K562 (cell line): ENCODE results near the gene BBS1. TPM values are rescaled to one million over a fixed set of nuclear protein-coding genes. Genes with fewer than 3 reads are reported as not detected.

Experiments
- ATF7 ChIP-seq: fragments of 450-650 bp; IDR thresholded peaks from 2 replicates; pipeline ENCODE4 v1.7.1; 2014; ENCODE audit warnings: mild to moderate bottlenecking, moderate library complexity
- BMI1 ChIP-seq: fragments of 150-350 bp; IDR thresholded peaks from 2 replicates; pipeline ENCODE4 v1.6.1; 2014; ENCODE audit warnings: low read length
- BRD4 ChIP-seq: fragments of 200-600 bp; sonication (generic); IDR thresholded peaks from 2 replicates; pipeline ENCODE4 v1.6.1; 2017; ENCODE audit warnings: inconsistent platforms
- CBX5 ChIP-seq: IDR thresholded peaks from 2 replicates; pipeline ENCODE4 v1.6.1; 2014; ENCODE audit warnings: low read depth, borderline replicate concordance
- FOXK1 ChIP-seq: sonication (generic); formaldehyde crosslinking; IDR thresholded peaks from 2 replicates; pipeline ENCODE4 v1.8.0; 2022; ENCODE audit warnings: missing genetic modification reagents, mild to moderate bottlenecking, borderline replicate concordance
- GABPA ChIP-seq: fragments of 200-800 bp; sonication (Bioruptor generic); conservative IDR thresholded peaks from 2 replicates; pipeline ENCODE4 v1.6.1; 2016; ENCODE audit warnings: low read depth, missing genetic modification characterization, missing compliant biosample characterization
- HCFC1 ChIP-seq: IDR thresholded peaks from 2 replicates; pipeline ENCODE4 v1.6.1; 2012; ENCODE audit warnings: low read depth, low read length, improper control_type of control experiment
- RBM39 ChIP-seq: fragments of 200-400 bp; formaldehyde crosslinking; optimal IDR thresholded peaks from 2 replicates; pipeline ENCODE3; 2018; ENCODE audit warnings: low read depth, low read length
- SRSF7 ChIP-seq: fragments of 200-400 bp; formaldehyde crosslinking; optimal IDR thresholded peaks from 2 replicates; pipeline ENCODE3; 2017; ENCODE audit warnings: mild to moderate bottlenecking, low read depth, low read length
- TOE1 ChIP-seq, 2 experiments: fragments of 450-650 bp in 1 of 2; sonication (generic) in 1 of 2; formaldehyde crosslinking in 1 of 2; IDR thresholded peaks; 2 replicates each; pipeline versions ENCODE4 v1.7.1 to v1.8.0; 2016 to 2022; ENCODE audit warnings: borderline replicate concordance in 2 of 2, mild to moderate bottlenecking in 2 of 2, antibody characterized with exemption in 1 of 2, inconsistent platforms in 1 of 2, low read depth in 1 of 2, missing genetic modification reagents in 1 of 2, moderate library complexity in 1 of 2
- ZC3H4 ChIP-seq: sonication (generic); formaldehyde crosslinking; IDR thresholded peaks from 2 replicates; pipeline ENCODE4 v1.9.0; 2021; ENCODE audit warnings: missing genetic modification reagents, borderline replicate concordance
- ZNF699 ChIP-seq: fragments of 250-450 bp; sonication (Bioruptor Pico); IDR thresholded peaks from 2 replicates; pipeline ENCODE4 v1.8.0; 2021; ENCODE audit warnings: mild to moderate bottlenecking, moderate library complexity; ENCODE audit not compliant: insufficient replicate concordance
- polyA plus RNA-seq, 8 experiments: library from polyadenylated mRNA; depleted of rRNA in 4 of 8; stranded (reverse) in 5 of 8; unstranded in 3 of 8; fragments of >200 nt; fragmentation: Nextera tagmentation in 2 of 8; fragmentation: Illumina TruSeq in 1 of 8; extraction: Ambion mirVana in 2 of 8; extraction: Trizol in 1 of 8; gene quantifications; 2 replicates each; pipeline versions ENCODE4 v1.2.1 to v1.2.3, GENCODE V29; 2011 to 2014; ENCODE audit warnings: inconsistent platforms in 1 of 8, missing spikeins in 1 of 8
- total RNA-seq, 7 experiments: library from RNA; depleted of rRNA in 6 of 7; stranded (reverse); fragments of >200 nt in 6 of 7; fragmentation: Illumina TruSeq in 2 of 7; extraction: Trizol in 2 of 7; gene quantifications; 2 replicates each; pipeline versions ENCODE4 v1.2.1 to v1.2.3, GENCODE V29; 2011 to 2021; ENCODE audit warnings: low replicate concordance in 1 of 7
- TF ChIP-seq, protein P1 (sequence below): fragments of 150-350 bp; conservative IDR thresholded peaks from 2 replicates; pipeline ENCODE4 v1.6.1; 2014; ENCODE audit warnings: low read length
- TF ChIP-seq, protein P2 (sequence below), 2 experiments: fragments of 150-350 bp in 1 of 2; IDR thresholded peaks; 2 replicates each; pipeline ENCODE4 v1.6.1; 2012 to 2016; ENCODE audit warnings: low read depth in 2 of 2, low read length in 2 of 2, mild to moderate bottlenecking in 1 of 2, moderate library complexity in 1 of 2
- TF ChIP-seq, protein P3 (sequence below): sonication (generic); formaldehyde crosslinking; IDR thresholded peaks from 2 replicates; pipeline ENCODE4 v1.8.0; 2022; ENCODE audit warnings: missing genetic modification reagents, mild to moderate bottlenecking, moderate library complexity, borderline replicate concordance
- TF ChIP-seq, protein P4 (sequence below), 3 experiments: fragments of 200-800 bp in 1 of 3; sonication (Bioruptor generic) in 1 of 3; sonication (generic) in 1 of 3; formaldehyde crosslinking in 1 of 3; IDR thresholded peaks; 2 replicates each; pipeline versions ENCODE4 v1.6.1 to v1.8.0; 2016 to 2022; ENCODE audit warnings: mild to moderate bottlenecking in 2 of 3, missing compliant biosample characterization in 2 of 3, missing genetic modification characterization in 2 of 3, missing genetic modification reagents in 1 of 3

BBS1 gene
- total and polyA plus RNA-seq, 9 of the 15 experiments (the other 6 are each of a cell fraction or from before 2014, with no cell fraction given): 9.0 to 19.8 (median 12.1) TPM

DNA sequence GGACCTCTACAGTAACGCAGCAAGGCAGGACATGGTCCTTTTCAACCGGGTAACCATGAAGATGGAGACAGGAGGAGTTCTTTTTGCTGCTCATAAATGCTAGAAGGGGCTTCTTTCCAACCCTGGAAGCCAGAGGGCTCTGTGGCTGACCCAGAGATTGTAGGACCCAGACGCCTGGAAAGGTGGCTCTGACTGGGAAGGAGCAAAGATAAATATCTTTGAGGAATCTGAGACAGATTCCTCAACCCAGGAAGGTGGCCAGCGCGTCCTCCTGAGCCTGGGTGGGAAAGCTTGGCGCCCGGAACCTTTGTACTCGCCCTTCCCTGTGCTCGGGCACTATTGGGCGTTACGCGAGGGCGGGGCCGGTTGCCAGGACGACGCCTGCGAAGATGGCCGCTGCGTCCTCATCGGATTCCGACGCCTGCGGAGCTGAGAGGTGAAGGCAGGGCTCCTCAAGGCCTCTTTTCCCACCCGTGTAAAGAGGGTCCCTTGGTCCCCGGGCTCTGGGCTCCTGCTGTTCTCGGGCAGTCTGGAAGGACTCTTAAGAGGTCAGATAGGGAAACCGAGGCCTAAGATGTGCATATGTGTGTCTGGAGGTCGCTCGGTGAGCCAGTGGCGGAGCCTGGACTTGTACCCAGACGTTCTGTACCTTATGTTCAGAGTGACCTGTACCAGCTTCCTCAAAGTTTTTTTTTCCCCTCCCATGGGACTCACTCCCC, at the start of gene BBS1 (continued):
- TF ChIP-seq, protein P1, sequence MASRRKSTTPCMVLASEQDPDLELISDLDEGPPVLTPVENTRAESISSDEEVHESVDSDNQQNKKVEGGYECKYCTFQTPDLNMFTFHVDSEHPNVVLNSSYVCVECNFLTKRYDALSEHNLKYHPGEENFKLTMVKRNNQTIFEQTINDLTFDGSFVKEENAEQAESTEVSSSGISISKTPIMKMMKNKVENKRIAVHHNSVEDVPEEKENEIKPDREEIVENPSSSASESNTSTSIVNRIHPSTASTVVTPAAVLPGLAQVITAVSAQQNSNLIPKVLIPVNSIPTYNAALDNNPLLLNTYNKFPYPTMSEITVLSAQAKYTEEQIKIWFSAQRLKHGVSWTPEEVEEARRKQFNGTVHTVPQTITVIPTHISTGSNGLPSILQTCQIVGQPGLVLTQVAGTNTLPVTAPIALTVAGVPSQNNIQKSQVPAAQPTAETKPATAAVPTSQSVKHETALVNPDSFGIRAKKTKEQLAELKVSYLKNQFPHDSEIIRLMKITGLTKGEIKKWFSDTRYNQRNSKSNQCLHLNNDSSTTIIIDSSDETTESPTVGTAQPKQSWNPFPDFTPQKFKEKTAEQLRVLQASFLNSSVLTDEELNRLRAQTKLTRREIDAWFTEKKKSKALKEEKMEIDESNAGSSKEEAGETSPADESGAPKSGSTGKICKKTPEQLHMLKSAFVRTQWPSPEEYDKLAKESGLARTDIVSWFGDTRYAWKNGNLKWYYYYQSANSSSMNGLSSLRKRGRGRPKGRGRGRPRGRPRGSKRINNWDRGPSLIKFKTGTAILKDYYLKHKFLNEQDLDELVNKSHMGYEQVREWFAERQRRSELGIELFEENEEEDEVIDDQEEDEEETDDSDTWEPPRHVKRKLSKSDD: peak; percentile 96
- TF ChIP-seq, protein P2, sequence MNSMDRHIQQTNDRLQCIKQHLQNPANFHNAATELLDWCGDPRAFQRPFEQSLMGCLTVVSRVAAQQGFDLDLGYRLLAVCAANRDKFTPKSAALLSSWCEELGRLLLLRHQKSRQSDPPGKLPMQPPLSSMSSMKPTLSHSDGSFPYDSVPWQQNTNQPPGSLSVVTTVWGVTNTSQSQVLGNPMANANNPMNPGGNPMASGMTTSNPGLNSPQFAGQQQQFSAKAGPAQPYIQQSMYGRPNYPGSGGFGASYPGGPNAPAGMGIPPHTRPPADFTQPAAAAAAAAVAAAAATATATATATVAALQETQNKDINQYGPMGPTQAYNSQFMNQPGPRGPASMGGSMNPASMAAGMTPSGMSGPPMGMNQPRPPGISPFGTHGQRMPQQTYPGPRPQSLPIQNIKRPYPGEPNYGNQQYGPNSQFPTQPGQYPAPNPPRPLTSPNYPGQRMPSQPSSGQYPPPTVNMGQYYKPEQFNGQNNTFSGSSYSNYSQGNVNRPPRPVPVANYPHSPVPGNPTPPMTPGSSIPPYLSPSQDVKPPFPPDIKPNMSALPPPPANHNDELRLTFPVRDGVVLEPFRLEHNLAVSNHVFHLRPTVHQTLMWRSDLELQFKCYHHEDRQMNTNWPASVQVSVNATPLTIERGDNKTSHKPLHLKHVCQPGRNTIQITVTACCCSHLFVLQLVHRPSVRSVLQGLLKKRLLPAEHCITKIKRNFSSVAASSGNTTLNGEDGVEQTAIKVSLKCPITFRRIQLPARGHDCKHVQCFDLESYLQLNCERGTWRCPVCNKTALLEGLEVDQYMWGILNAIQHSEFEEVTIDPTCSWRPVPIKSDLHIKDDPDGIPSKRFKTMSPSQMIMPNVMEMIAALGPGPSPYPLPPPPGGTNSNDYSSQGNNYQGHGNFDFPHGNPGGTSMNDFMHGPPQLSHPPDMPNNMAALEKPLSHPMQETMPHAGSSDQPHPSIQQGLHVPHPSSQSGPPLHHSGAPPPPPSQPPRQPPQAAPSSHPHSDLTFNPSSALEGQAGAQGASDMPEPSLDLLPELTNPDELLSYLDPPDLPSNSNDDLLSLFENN (IDR thresholded peaks at IDR 0.05; ENCODE audit: low read depth in 2 of 2, low read length in 2 of 2): 0 out of 4 replicates have a peak, but pooled peaks of 1 of the 2 experiments have one; percentile 64
- TF ChIP-seq ZNF699 (CRISPR knock-in tag) (no peak), HCFC1 (peak; percentile 83), BRD4 (no peak), ATF7 (peak; percentile 71), BMI1 (peak; percentile 96), ZC3H4 (CRISPR knock-in tag) (no peak), GABPA (tag) (peak; percentile 87), CBX5 (no peak), FOXK1 (CRISPR knock-in tag) (no peak), RBM39 (peak; percentile 87), SRSF7 (no peak), TOE1 (IDR thresholded peaks at IDR 0.05; ENCODE audit: borderline replicate concordance) (peak; percentile 70; the same call in 1 of the 2 replicates), TOE1 (CRISPR knock-in tag; IDR thresholded peaks at IDR 0.05; ENCODE audit: borderline replicate concordance, low read depth) (no peak)
- TF ChIP-seq, protein P3, sequence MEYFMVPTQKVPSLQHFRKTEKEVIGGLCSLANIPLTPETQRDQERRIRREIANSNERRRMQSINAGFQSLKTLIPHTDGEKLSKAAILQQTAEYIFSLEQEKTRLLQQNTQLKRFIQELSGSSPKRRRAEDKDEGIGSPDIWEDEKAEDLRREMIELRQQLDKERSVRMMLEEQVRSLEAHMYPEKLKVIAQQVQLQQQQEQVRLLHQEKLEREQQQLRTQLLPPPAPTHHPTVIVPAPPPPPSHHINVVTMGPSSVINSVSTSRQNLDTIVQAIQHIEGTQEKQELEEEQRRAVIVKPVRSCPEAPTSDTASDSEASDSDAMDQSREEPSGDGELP (CRISPR knock-in tag): peak; percentile 71; the same call in 1 of the 2 replicates
- TF ChIP-seq, protein P4, sequence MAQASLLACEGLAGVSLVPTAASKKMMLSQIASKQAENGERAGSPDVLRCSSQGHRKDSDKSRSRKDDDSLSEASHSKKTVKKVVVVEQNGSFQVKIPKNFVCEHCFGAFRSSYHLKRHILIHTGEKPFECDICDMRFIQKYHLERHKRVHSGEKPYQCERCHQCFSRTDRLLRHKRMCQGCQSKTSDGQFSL (CRISPR knock-in tag; IDR thresholded peaks at IDR 0.05): no peak
- TF ChIP-seq, protein P4 (tag; IDR thresholded peaks at IDR 0.05): no peak
